MM.1S (cell line): ENCODE data around the gene ISOC1.

Experiments used
- DNase-seq: peaks from one replicate; pipeline ENCODE4 v3.0.0-alpha.2; 2015
- H2AFZ ChIP-seq: fragments of 300-600 bp; sonication (generic); 2 replicates; pipeline ENCODE4 v1.6.0; 2016; ENCODE audit warnings: antibody characterized with exemption, low read length
- H3F3A ChIP-seq: fragments of 300-600 bp; sonication (generic); 2 replicates; pipeline ENCODE4 v1.6.1; 2016; ENCODE audit warnings: mild to moderate bottlenecking, antibody characterized with exemption, low read length, moderate library complexity, mixed read lengths; ENCODE audit not compliant: insufficient read depth
- H3K27ac ChIP-seq: fragments of 300-600 bp; sonication (generic); 2 replicates; pipeline ENCODE4 v1.5.1; 2016; ENCODE audit warnings: mild to moderate bottlenecking, low read length
- H3K27me3 ChIP-seq: fragments of 300-600 bp; sonication (generic); replicated peaks from 2 replicates; pipeline ENCODE4 v1.6.0; 2016; ENCODE audit warnings: low read length; ENCODE audit not compliant: insufficient read depth
- H3K36me3 ChIP-seq: fragments of 300-600 bp; sonication (generic); replicated peaks from 2 replicates; pipeline ENCODE4 v1.6.1; 2016; ENCODE audit warnings: mild to moderate bottlenecking, low read length, mixed read lengths; ENCODE audit not compliant: insufficient read depth
- H3K4me1 ChIP-seq: fragments of 300-600 bp; sonication (generic); 2 replicates; pipeline ENCODE4 v1.6.1; 2016; ENCODE audit warnings: low read length, mixed read lengths
- H3K4me2 ChIP-seq: fragments of 300-600 bp; sonication (generic); 2 replicates; pipeline ENCODE4 v1.6.0; 2016; ENCODE audit warnings: low read depth, low read length
- H3K4me3 ChIP-seq: fragments of 300-600 bp; sonication (generic); 2 replicates; pipeline ENCODE4 v1.5.1; 2016; ENCODE audit warnings: low read length, mixed read lengths
- H3K79me2 ChIP-seq: fragments of 300-600 bp; sonication (generic); 2 replicates; pipeline ENCODE4 v1.6.1; 2016; ENCODE audit warnings: mixed run types, low read length, mixed read lengths
- H3K9ac ChIP-seq: fragments of 300-600 bp; sonication (generic); 2 replicates; pipeline ENCODE4 v1.6.1; 2016; ENCODE audit warnings: low read length, mixed read lengths
- H3K9me2 ChIP-seq: fragments of 300-600 bp; sonication (generic); replicated peaks from 2 replicates; pipeline ENCODE4 v1.6.1; 2016; ENCODE audit warnings: mild to moderate bottlenecking, low read length, mixed read lengths; ENCODE audit not compliant: insufficient read depth
- H3K9me3 ChIP-seq: fragments of 300-600 bp; sonication (generic); replicated peaks from 2 replicates; pipeline ENCODE4 v1.6.1; 2016; ENCODE audit warnings: mild to moderate bottlenecking, low read length, mixed read lengths; ENCODE audit not compliant: insufficient read depth
- H4K20me1 ChIP-seq: fragments of 300-600 bp; sonication (generic); 2 replicates; pipeline ENCODE4 v1.6.1; 2016; ENCODE audit warnings: mild to moderate bottlenecking, low read length, moderate library complexity, mixed read lengths; ENCODE audit not compliant: insufficient read depth
- CTCF ChIP-seq: fragments of 300-600 bp; sonication (generic); IDR thresholded peaks from 2 replicates; pipeline ENCODE4 v1.5.1; 2016; ENCODE audit warnings: antibody characterized with exemption, low read length, mixed read lengths
- EZH2 ChIP-seq: fragments of 300-600 bp; sonication (generic); optimal IDR thresholded peaks from 2 replicates; pipeline ENCODE3; 2017; ENCODE audit warnings: low read depth, mild to moderate bottlenecking, antibody characterized with exemption, low read length, mixed read lengths
- EZH2phosphoT487 ChIP-seq: fragments of 300-600 bp; sonication (generic); IDR thresholded peaks from 2 replicates; pipeline ENCODE4 v1.6.1; 2018; ENCODE audit warnings: antibody characterized with exemption, low read length

Gene ISOC1

GRCh38 chr5:129099184-129099569 lies 4.6 kb downstream of the ISOC1 start:
- Histone ChIP-seq H3K36me3 (no peaks in the 10 kb centered on the region), H3K9me2 (no peaks in the 10 kb centered on the region), H3K4me1 (peaks cover 7% of the 10 kb centered on the region), H3K9ac (no peak overlapping the region), H4K20me1 (no peaks in the 10 kb centered on the region), H3K4me3 (no peak overlapping the region), H3K4me2 (no peak overlapping the region), H3F3A (peaks cover 5% of the 10 kb centered on the region; the same call in 1 of the 2 replicates), H3K27ac (no peak overlapping the region), H2AFZ (no peak overlapping the region), H3K9me3 (no peaks in the 10 kb centered on the region), H3K27me3 (no peaks in the 10 kb centered on the region), H3K79me2 (peaks cover 81% of the 10 kb centered on the region)
- no peak for DNase-seq
- TF ChIP-seq EZH2 (no peak), CTCF (no peak), EZH2phosphoT487 (no peak)

GRCh38 chr5:129101794-129102193 lies 7.2 kb downstream of the ISOC1 start:
- H3K4me2 ChIP-seq: no peak overlapping the region
- DNase-seq: no peak
- H3K79me2 ChIP-seq: peaks cover 63% of the 10 kb centered on the region
- H3K27ac ChIP-seq: no peak overlapping the region
- no peak overlapping the region for H3K9ac ChIP-seq
- TF ChIP-seq EZH2phosphoT487 (no peak), EZH2 (no peak), CTCF (no peak)
- H4K20me1 ChIP-seq: no peaks in the 10 kb centered on the region
- H3K9me2 ChIP-seq: no peaks in the 10 kb centered on the region
- H3K36me3 ChIP-seq: 0 out of 2 replicates have a peak, but pooled peaks cover under 1% of the 10 kb centered on the region
- no peaks in the 10 kb centered on the region for H3K27me3 ChIP-seq
- no peaks in the 10 kb centered on the region for H3K9me3 ChIP-seq
- no peaks in the 10 kb centered on the region for H3K4me1 ChIP-seq
- no peak overlapping the region for H2AFZ ChIP-seq
- H3K4me3 ChIP-seq: no peak overlapping the region
- no peaks in the 10 kb centered on the region for H3F3A ChIP-seq

- no peak for TF ChIP-seq EZH2phosphoT487
- no peak for TF ChIP-seq EZH2
- DNase-seq: no peak
These were observed 8.8 kb downstream of the ISOC1 start for GRCh38 chr5:129103397-129103796.

GRCh38 chr5:129104915-129105455 lies 10.4 kb downstream of the ISOC1 start:
- Histone ChIP-seq H3K4me3 (no peak overlapping the region), H3K9me3 (no peaks in the 10 kb centered on the region), H3K79me2 (peaks cover 34% of the 10 kb centered on the region), H3K4me2 (no peak overlapping the region), H3K27ac (no peak overlapping the region), H3K9me2 (no peaks in the 10 kb centered on the region), H3K27me3 (no peaks in the 10 kb centered on the region), H3K36me3 (0 out of 2 replicates have a peak, but pooled peaks cover 6% of the 10 kb centered on the region), H3F3A (no peaks in the 10 kb centered on the region), H3K4me1 (no peaks in the 10 kb centered on the region), H4K20me1 (no peaks in the 10 kb centered on the region), H3K9ac (no peak overlapping the region), H2AFZ (no peak overlapping the region)
- DNase-seq: no peak
- no peak for TF ChIP-seq CTCF
- no peak for TF ChIP-seq EZH2
- TF ChIP-seq EZH2phosphoT487: no peak

More at GRCh38 chr5:129103397-129103796, 8.8 kb downstream of the ISOC1 start:
- no peaks in the 10 kb centered on the region for H4K20me1 ChIP-seq
- H3K9me2 ChIP-seq: no peaks in the 10 kb centered on the region
- peaks cover 49% of the 10 kb centered on the region for H3K79me2 ChIP-seq
- 0 out of 2 replicates have a peak, but pooled peaks cover 6% of the 10 kb centered on the region for H3K36me3 ChIP-seq
- H2AFZ ChIP-seq: no peak overlapping the region
- H3K4me3 ChIP-seq: no peak overlapping the region
- H3F3A ChIP-seq: no peaks in the 10 kb centered on the region
- H3K27ac ChIP-seq: no peak overlapping the region
- no peak overlapping the region for H3K9ac ChIP-seq
- H3K4me1 ChIP-seq: no peaks in the 10 kb centered on the region
- H3K27me3 ChIP-seq: no peaks in the 10 kb centered on the region
- H3K4me2 ChIP-seq: no peak overlapping the region
- H3K9me3 ChIP-seq: no peaks in the 10 kb centered on the region
